Measurements from ENCODE around the gene TEP1.
"Not testable (repeated sequence)": the region's sequence is repeated elsewhere in the genome, so short reads cannot be mapped to it uniquely, and the experiment has no call there.

TEP1 gene

GRCh38 chr14:20376071-20376588 is 37.2 kb downstream of the TEP1 start:
- H3K4me3 Mint-ChIP-seq: no peak overlapping the region
- no peak for ATAC-seq (replicated peaks; ENCODE audit: extremely low read depth, poor library complexity, severe bottlenecking)
- H3K36me3 Mint-ChIP-seq (ENCODE audit: insufficient read depth): peaks cover 69% of the 10 kb centered on the region
- no peak overlapping the region for H3K27ac Mint-ChIP-seq (ENCODE audit: low read depth)
- DNase-seq (ENCODE audit: low spot score in 2 of 2): no peak
- H3K27me3 Mint-ChIP-seq: no peaks in the 10 kb centered on the region
- H3K4me1 Mint-ChIP-seq: no peaks in the 10 kb centered on the region
- no peaks in the 10 kb centered on the region for H3K9me3 Mint-ChIP-seq

GRCh38 chr14:20375471-20375870 is 37.8 kb downstream of the TEP1 start:
- no peaks in the 10 kb centered on the region for H3K4me1 Mint-ChIP-seq
- H3K9me3 Mint-ChIP-seq: no peaks in the 10 kb centered on the region
- ATAC-seq (replicated peaks; ENCODE audit: extremely low read depth, poor library complexity, severe bottlenecking) (no peak), DNase-seq (ENCODE audit: low spot score in 2 of 2) (no peak)
- peaks cover 73% of the 10 kb centered on the region for H3K36me3 Mint-ChIP-seq (ENCODE audit: insufficient read depth)
- H3K27me3 Mint-ChIP-seq: no peaks in the 10 kb centered on the region
- H3K27ac Mint-ChIP-seq (ENCODE audit: low read depth): no peak overlapping the region
- H3K4me3 Mint-ChIP-seq: no peak overlapping the region

GRCh38 chr14:20372796-20373195 is 40.5 kb downstream of the TEP1 start:
- Mint-ChIP-seq H3K4me3 (no peak overlapping the region), H3K36me3 (ENCODE audit: insufficient read depth) (peaks cover 77% of the 10 kb centered on the region), H3K27me3 (no peaks in the 10 kb centered on the region), H3K4me1 (no peaks in the 10 kb centered on the region), H3K27ac (ENCODE audit: low read depth) (no peak overlapping the region), H3K9me3 (no peaks in the 10 kb centered on the region)
- DNase-seq (ENCODE audit: low spot score in 2 of 2): no peak
- no peak for ATAC-seq (replicated peaks; ENCODE audit: extremely low read depth, poor library complexity, severe bottlenecking)

GRCh38 chr14:20365928-20366327 is 47.4 kb downstream of the TEP1 start:
- Mint-ChIP-seq H3K27ac (ENCODE audit: low read depth) (no peak overlapping the region), H3K4me3 (no peak overlapping the region), H3K4me1 (no peaks in the 10 kb centered on the region), H3K9me3 (no peaks in the 10 kb centered on the region), H3K36me3 (ENCODE audit: insufficient read depth) (peaks cover 51% of the 10 kb centered on the region), H3K27me3 (no peaks in the 10 kb centered on the region)
- ATAC-seq (replicated peaks; ENCODE audit: extremely low read depth, poor library complexity, severe bottlenecking) (no peak), DNase-seq (ENCODE audit: low spot score in 2 of 2) (no peak)

- peaks cover 24% of the 10 kb centered on the region for H3K36me3 Mint-ChIP-seq (ENCODE audit: insufficient read depth)
- not testable (repeated sequence) for H3K27me3 Mint-ChIP-seq, H3K4me3 Mint-ChIP-seq
Measured at GRCh38 chr14:20358474-20358873, 54.8 kb downstream of the TEP1 start.

GRCh38 chr14:20356422-20356821 is 56.9 kb downstream of the TEP1 start:
- H3K27me3 Mint-ChIP-seq: no peaks in the 10 kb centered on the region
- peak overlapping the region; percentile 1 for H3K27ac Mint-ChIP-seq (ENCODE audit: low read depth)
- no peak overlapping the region for H3K4me3 Mint-ChIP-seq
- ATAC-seq (replicated peaks; ENCODE audit: extremely low read depth, poor library complexity, severe bottlenecking) (no peak), DNase-seq (ENCODE audit: low spot score in 2 of 2) (no peak)
- peaks cover 37% of the 10 kb centered on the region for H3K36me3 Mint-ChIP-seq (ENCODE audit: insufficient read depth)
- H3K4me1 Mint-ChIP-seq: peaks cover 5% of the 10 kb centered on the region
- H3K9me3 Mint-ChIP-seq: no peaks in the 10 kb centered on the region

More at GRCh38 chr14:20358474-20358873, 54.8 kb downstream of the TEP1 start:
- not testable (repeated sequence) for H3K9me3 Mint-ChIP-seq; DNase-seq (ENCODE audit: low spot score in 2 of 2); ATAC-seq (replicated peaks; ENCODE audit: extremely low read depth, poor library complexity, severe bottlenecking); H3K4me1 Mint-ChIP-seq
- peak overlapping the region; percentile 78 for H3K27ac Mint-ChIP-seq (ENCODE audit: low read depth)

- H3K36me3 Mint-ChIP-seq (ENCODE audit: insufficient read depth): peaks cover 46% of the 10 kb centered on the region
Measured at GRCh38 chr14:20350860-20351259, 62.4 kb downstream of the TEP1 start.

GRCh38 chr14:20350282-20350681 is 63.0 kb downstream of the TEP1 start:
- H3K36me3 Mint-ChIP-seq (ENCODE audit: insufficient read depth): peaks cover 45% of the 10 kb centered on the region
- DNase-seq (ENCODE audit: low spot score in 2 of 2) (no peak), ATAC-seq (replicated peaks; ENCODE audit: extremely low read depth, poor library complexity, severe bottlenecking) (no peak)
- H3K27ac Mint-ChIP-seq (ENCODE audit: low read depth): no peak overlapping the region
- H3K9me3 Mint-ChIP-seq: no peaks in the 10 kb centered on the region
- no peak overlapping the region for H3K4me3 Mint-ChIP-seq
- H3K4me1 Mint-ChIP-seq: peaks cover 4% of the 10 kb centered on the region
- H3K27me3 Mint-ChIP-seq: no peaks in the 10 kb centered on the region

More at GRCh38 chr14:20350860-20351259, 62.4 kb downstream of the TEP1 start:
- DNase-seq (ENCODE audit: low spot score in 2 of 2) (no peak), ATAC-seq (replicated peaks; ENCODE audit: extremely low read depth, poor library complexity, severe bottlenecking) (no peak)
- Mint-ChIP-seq H3K4me1 (no peaks in the 10 kb centered on the region), H3K27ac (ENCODE audit: low read depth) (no peak overlapping the region), H3K9me3 (no peaks in the 10 kb centered on the region), H3K4me3 (no peak overlapping the region), H3K27me3 (no peaks in the 10 kb centered on the region)

GRCh38 chr14:20347747-20348146 is 65.6 kb downstream of the TEP1 start:
- H3K27ac Mint-ChIP-seq (ENCODE audit: low read depth): no peak overlapping the region
- no peak overlapping the region for H3K4me3 Mint-ChIP-seq
- no peaks in the 10 kb centered on the region for H3K27me3 Mint-ChIP-seq
- DNase-seq (ENCODE audit: low spot score in 2 of 2) (no peak), ATAC-seq (replicated peaks; ENCODE audit: extremely low read depth, poor library complexity, severe bottlenecking) (no peak)
- H3K9me3 Mint-ChIP-seq: no peaks in the 10 kb centered on the region
- peaks cover 20% of the 10 kb centered on the region for H3K4me1 Mint-ChIP-seq
- H3K36me3 Mint-ChIP-seq (ENCODE audit: insufficient read depth): peaks cover 53% of the 10 kb centered on the region

- no peak for ATAC-seq (replicated peaks; ENCODE audit: extremely low read depth, poor library complexity, severe bottlenecking)
- Mint-ChIP-seq H3K27me3 (no peaks in the 10 kb centered on the region), H3K9me3 (no peaks in the 10 kb centered on the region), H3K27ac (ENCODE audit: low read depth) (no peak overlapping the region), H3K4me3 (no peak overlapping the region), H3K4me1 (peaks cover 20% of the 10 kb centered on the region), H3K36me3 (ENCODE audit: insufficient read depth) (peaks cover 45% of the 10 kb centered on the region)
- DNase-seq (ENCODE audit: low spot score in 2 of 2): no peak
Measured at GRCh38 chr14:20346713-20347112, 66.6 kb downstream of the TEP1 start.

- peak overlapping the region; percentile 57 for H3K27ac Mint-ChIP-seq (ENCODE audit: low read depth)
- H3K36me3 Mint-ChIP-seq (ENCODE audit: insufficient read depth): peaks cover 32% of the 10 kb centered on the region
- DNase-seq (ENCODE audit: low spot score in 2 of 2) (no peak), ATAC-seq (replicated peaks; ENCODE audit: extremely low read depth, poor library complexity, severe bottlenecking) (no peak)
- H3K4me3 Mint-ChIP-seq: no peak overlapping the region
- H3K9me3 Mint-ChIP-seq: no peaks in the 10 kb centered on the region
- no peaks in the 10 kb centered on the region for H3K27me3 Mint-ChIP-seq
- peaks cover 20% of the 10 kb centered on the region for H3K4me1 Mint-ChIP-seq
Measured at GRCh38 chr14:20345366-20345765, 67.9 kb downstream of the TEP1 start.

- no peaks in the 10 kb centered on the region for H3K27me3 Mint-ChIP-seq
- peak overlapping the region; percentile 92 for H3K4me3 Mint-ChIP-seq
- H3K9me3 Mint-ChIP-seq: no peaks in the 10 kb centered on the region
- DNase-seq (ENCODE audit: low spot score in 2 of 2) (no peak), ATAC-seq (replicated peaks; ENCODE audit: extremely low read depth, poor library complexity, severe bottlenecking) (no peak)
- peaks cover 28% of the 10 kb centered on the region for H3K36me3 Mint-ChIP-seq (ENCODE audit: insufficient read depth)
- H3K4me1 Mint-ChIP-seq: peaks cover 20% of the 10 kb centered on the region
- peak overlapping the region; percentile 96 for H3K27ac Mint-ChIP-seq (ENCODE audit: low read depth)
Measured at GRCh38 chr14:20343862-20344220, 69.5 kb downstream of the TEP1 start.

GRCh38 chr14:20343092-20343861 is 70.0 kb downstream of the TEP1 start, which contains the start of gene PARP2:
Gene PARP2, plus strand, starts transcription at chr14:20343635. Its CDS starts 7 bp downstream, at chr14:20343642.
- peak; percentile 78 to 87 for DNase-seq (ENCODE audit: low spot score in 2 of 2)
- H3K36me3 Mint-ChIP-seq (ENCODE audit: insufficient read depth): peaks cover 28% of the 10 kb centered on the region
- no peaks in the 10 kb centered on the region for H3K9me3 Mint-ChIP-seq
- H3K27me3 Mint-ChIP-seq: no peaks in the 10 kb centered on the region
- H3K4me3 Mint-ChIP-seq: peak within 1 kb of the TSS; percentile 92
- H3K27ac Mint-ChIP-seq (ENCODE audit: low read depth): peak within 1 kb of the TSS; percentile 96
- peak; percentile 77 for ATAC-seq (replicated peaks; ENCODE audit: extremely low read depth, poor library complexity, severe bottlenecking)
- peaks cover 20% of the 10 kb centered on the region for H3K4me1 Mint-ChIP-seq

All from central memory CD8-positive, alpha-beta T cell (primary cell).